Natural killer cell treated with Interleukin-12 subunit alpha and Interleukin-12 subunit beta and Interleukin-15 and Interleukin-18, amount 100 ng/mL, for 72 hours (primary cell): ENCODE results near the gene COL6A1. TPM values are rescaled to one million over a fixed set of nuclear protein-coding genes. Genes with fewer than 3 reads are reported as not detected.

Experiments
- ATAC-seq, 2 donors: fragments of 150-1000 bp; cut with Tn5 transposase in 1 of 2; sonication (Bioruptor Pico), chemical (Tn5 transposase) in 1 of 2; 2 replicates each; pipeline ENCODE4 v1.10.0; 2021
- DNase-seq: peaks from one replicate; pipeline ENCODE4 v3.0.0; 2022; ENCODE audit warnings: low spot score
- H3K27ac Mint-ChIP-seq, 2 donors: 1 replicate in 1 of 2; 2 replicates in 1 of 2; pipeline ENCODE4 v1.8.0; 2022; ENCODE audit warnings: mixed read lengths in 2 of 2, mild to moderate bottlenecking in 1 of 2, moderate library complexity in 1 of 2
- H3K27me3 Mint-ChIP-seq, 2 donors: 1 replicate in 1 of 2; 2 replicates in 1 of 2; pipeline ENCODE4 v1.8.0; 2022; ENCODE audit warnings: mixed read lengths in 2 of 2
- H3K36me3 Mint-ChIP-seq: one replicate; pipeline ENCODE4 v1.8.0; 2022; ENCODE audit warnings: mixed read lengths
- H3K4me1 Mint-ChIP-seq, 2 donors: 1 replicate in 1 of 2; 2 replicates in 1 of 2; pipeline ENCODE4 v1.8.0; 2022; ENCODE audit warnings: low read depth in 2 of 2, mixed read lengths in 2 of 2, mild to moderate bottlenecking in 1 of 2
- H3K4me3 Mint-ChIP-seq: one replicate; pipeline ENCODE4 v1.8.0; 2022; ENCODE audit warnings: mixed read lengths
- H3K9me3 Mint-ChIP-seq: 2 replicates; pipeline ENCODE4 v1.8.0; 2022; ENCODE audit warnings: mixed read lengths
- total RNA-seq, 2 donors: library from RNA; stranded (reverse); gene quantifications; one replicate each; pipeline ENCODE4 v1.2.3, GENCODE V29; 2022

The COL6A1 gene
- total RNA-seq, 2 donors from 2014 or later, result not detected

DNA sequence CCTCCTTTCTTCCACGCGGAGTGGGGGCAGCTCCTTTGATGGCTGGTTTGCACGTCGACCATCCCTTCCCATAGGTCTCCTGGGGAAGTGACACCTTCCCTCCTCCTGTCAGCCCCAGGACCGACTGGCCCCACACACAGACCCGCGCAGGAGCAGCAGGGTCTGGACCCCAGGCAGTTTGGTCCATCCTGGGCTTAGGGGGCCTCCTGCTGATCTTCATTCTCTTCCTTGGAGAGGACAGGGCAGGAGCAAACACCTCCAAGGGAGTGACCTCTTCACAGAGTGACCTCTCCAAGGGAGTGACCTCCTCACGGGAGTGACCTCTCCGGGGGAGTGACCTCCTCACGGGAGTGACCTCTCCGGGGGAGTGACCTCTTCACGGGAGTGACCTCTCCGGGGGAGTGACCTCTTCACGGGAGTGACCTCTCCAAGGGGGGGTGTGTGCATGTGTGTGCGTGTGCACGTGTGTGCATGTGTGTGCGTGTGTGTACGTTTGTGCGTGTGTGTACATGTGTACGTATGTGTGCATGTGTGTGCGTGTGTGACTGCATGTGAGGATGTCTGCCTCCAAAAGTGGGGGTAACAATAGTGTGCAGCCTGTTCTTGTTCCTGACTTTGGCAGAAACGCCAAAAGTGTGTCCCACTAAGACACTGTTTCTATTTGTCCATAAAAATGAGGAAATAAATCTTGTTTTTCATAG, 29.8 kb downstream of the COL6A1 start:
- H3K4me3 Mint-ChIP-seq, result no peak overlapping the region
- H3K27ac Mint-ChIP-seq, result no peak overlapping the region
- peaks cover 12 to 29% of the 10 kb centered on the region in 2 donors for H3K27me3 Mint-ChIP-seq
- H3K36me3 Mint-ChIP-seq, result no peaks in the 10 kb centered on the region
- no peaks in the 10 kb centered on the region for H3K9me3 Mint-ChIP-seq
- peak; percentile 45 for DNase-seq
- ATAC-seq, result no peak
- H3K4me1 Mint-ChIP-seq, result no peaks in the 10 kb centered on the region

DNA sequence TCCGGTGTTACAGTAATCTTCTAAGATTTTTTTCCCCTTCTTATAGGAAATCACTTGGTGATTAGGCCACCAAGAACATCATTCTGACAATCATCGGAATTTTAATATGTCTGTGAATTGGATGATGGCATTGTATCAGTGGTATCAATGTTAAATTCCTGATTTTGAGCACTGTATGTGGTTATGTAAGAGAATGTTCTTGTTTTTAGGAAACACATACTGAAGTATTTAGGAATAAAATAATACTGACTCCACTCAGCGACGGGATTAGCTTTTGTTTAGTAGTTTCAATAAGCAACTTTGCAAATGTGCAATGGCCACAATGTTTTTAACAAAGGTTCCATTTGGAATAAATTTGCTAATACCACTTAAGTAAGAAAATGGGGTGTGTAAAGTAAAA, 30.6 kb downstream of the COL6A1 start:
- Mint-ChIP-seq H3K4me1 (no peaks in the 10 kb centered on the region), H3K9me3 (no peaks in the 10 kb centered on the region), H3K4me3 (no peak overlapping the region), H3K27me3 (peaks cover 18 to 36% of the 10 kb centered on the region in 2 donors), H3K27ac (no peak overlapping the region), H3K36me3 (no peaks in the 10 kb centered on the region)
- ATAC-seq, result no peak
- no peak for DNase-seq

GRCh38 chr21:46014828-46015227, 33.3 kb downstream of the COL6A1 start:
- Mint-ChIP-seq H3K4me1 (no peaks in the 10 kb centered on the region), H3K36me3 (no peaks in the 10 kb centered on the region), H3K27ac (no peak overlapping the region), H3K9me3 (no peaks in the 10 kb centered on the region), H3K4me3 (no peak overlapping the region), H3K27me3 (peaks cover 29 to 58% of the 10 kb centered on the region in 2 donors)
- peak; percentile 54 for DNase-seq
- no peak for ATAC-seq

- no peak for DNase-seq
- Mint-ChIP-seq H3K4me3 (no peak overlapping the region), H3K27ac (no peak overlapping the region), H3K27me3 (peaks cover 37 to 68% of the 10 kb centered on the region in 2 donors), H3K36me3 (no peaks in the 10 kb centered on the region), H3K9me3 (no peaks in the 10 kb centered on the region), H3K4me1 (no peaks in the 10 kb centered on the region)
- no peak for ATAC-seq
Measured at GRCh38 chr21:46017148-46017547, 35.6 kb downstream of the COL6A1 start.

DNA sequence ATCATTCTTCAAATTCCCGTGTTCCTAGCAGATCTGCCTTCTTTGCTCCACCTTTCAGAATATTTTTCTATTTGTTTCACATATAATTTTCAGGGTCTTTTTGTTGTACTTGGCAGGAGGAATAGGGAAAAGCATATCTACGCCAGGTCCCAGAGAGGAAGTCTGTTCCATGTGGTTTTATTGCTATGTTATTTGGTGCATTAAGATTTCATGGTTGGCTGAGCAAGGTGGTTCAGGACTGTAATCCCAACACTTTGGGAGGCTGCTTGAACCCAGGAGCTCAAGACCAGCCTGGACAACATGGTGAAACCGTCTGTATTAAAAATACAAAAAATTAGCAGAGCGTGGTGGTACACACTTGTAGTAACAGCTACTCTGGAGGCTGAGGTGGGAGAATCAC, 36.1 kb downstream of the COL6A1 start:
- DNase-seq (no peak), ATAC-seq (no peak)
- H3K36me3 Mint-ChIP-seq, result no peaks in the 10 kb centered on the region
- H3K9me3 Mint-ChIP-seq, result no peaks in the 10 kb centered on the region
- H3K4me3 Mint-ChIP-seq, result no peak overlapping the region
- no peak overlapping the region for H3K27ac Mint-ChIP-seq
- peaks cover 36 to 68% of the 10 kb centered on the region in 2 donors for H3K27me3 Mint-ChIP-seq
- no peaks in the 10 kb centered on the region for H3K4me1 Mint-ChIP-seq

GRCh38 chr21:46018615-46019014, 37.0 kb downstream of the COL6A1 start:
- Mint-ChIP-seq H3K36me3 (no peaks in the 10 kb centered on the region), H3K27ac (no peak overlapping the region), H3K4me1 (no peaks in the 10 kb centered on the region), H3K9me3 (no peaks in the 10 kb centered on the region), H3K27me3 (peaks cover 32 to 61% of the 10 kb centered on the region in 2 donors), H3K4me3 (no peak overlapping the region)
- ATAC-seq, result no peak
- no peak for DNase-seq

DNA sequence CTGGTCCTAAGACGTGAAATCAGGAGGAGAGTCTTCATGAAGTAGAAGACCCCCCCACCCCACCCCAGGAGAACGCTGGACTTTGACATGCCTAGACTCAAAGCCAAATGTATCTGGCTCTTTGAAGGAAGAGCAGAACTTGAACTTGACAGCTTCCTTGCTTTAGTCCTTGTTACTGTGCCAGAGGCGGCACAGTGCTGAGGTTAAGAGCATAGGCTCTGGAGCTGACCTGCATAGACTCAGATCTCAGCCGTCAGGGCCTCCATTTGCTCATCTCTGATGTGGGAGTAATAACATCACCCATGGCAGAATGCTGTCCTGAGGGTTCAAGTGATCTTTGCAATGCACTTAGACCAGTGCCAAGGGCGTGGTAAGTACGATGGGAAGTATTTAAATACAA, 39.0 kb downstream of the COL6A1 start:
- DNase-seq (no peak), ATAC-seq (no peak)
- H3K27ac Mint-ChIP-seq, result no peak overlapping the region
- no peaks in the 10 kb centered on the region for H3K9me3 Mint-ChIP-seq
- no peaks in the 10 kb centered on the region for H3K36me3 Mint-ChIP-seq
- H3K27me3 Mint-ChIP-seq, result peaks cover 28 to 63% of the 10 kb centered on the region in 2 donors
- no peaks in the 10 kb centered on the region for H3K4me1 Mint-ChIP-seq
- H3K4me3 Mint-ChIP-seq, result no peak overlapping the region

- Mint-ChIP-seq H3K27ac (no peak overlapping the region), H3K4me3 (no peak overlapping the region), H3K4me1 (no peaks in the 10 kb centered on the region), H3K9me3 (no peaks in the 10 kb centered on the region), H3K36me3 (no peaks in the 10 kb centered on the region), H3K27me3 (peaks cover 29 to 63% of the 10 kb centered on the region in 2 donors)
- DNase-seq (no peak), ATAC-seq (no peak)
Measured at GRCh38 chr21:46021398-46021797, 39.8 kb downstream of the COL6A1 start.

DNA sequence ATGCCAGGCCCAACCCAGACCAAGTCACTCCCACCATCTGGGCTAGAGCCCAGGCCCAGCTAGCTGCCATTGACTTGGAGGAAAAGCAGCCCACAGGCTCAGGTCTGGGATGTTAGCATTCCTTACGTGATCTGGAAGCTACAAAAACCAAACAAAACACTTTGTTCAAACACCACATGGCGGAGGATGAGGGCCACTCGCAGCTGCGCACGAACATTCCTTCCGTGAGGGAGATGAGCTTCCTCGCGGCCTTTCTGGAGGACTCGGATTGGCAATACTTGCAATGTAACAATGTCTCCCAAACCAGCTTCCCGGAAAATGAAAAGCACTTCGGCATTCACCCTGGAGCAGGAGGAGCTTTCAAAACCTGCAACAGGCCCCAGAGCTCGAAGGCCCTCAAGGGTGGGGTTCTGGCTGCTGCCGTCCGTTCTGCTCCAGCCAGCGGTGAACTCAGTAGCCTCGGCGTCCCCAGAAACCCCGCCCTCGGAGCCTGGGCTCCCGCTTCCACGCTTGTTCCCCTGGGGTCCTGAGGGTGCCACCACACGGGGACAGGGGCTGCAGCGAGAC, 40.5 kb downstream of the COL6A1 start:
- Mint-ChIP-seq H3K27me3 (peaks cover 23 to 60% of the 10 kb centered on the region in 2 donors), H3K4me1 (no peaks in the 10 kb centered on the region), H3K27ac (no peak overlapping the region), H3K9me3 (no peaks in the 10 kb centered on the region), H3K36me3 (no peaks in the 10 kb centered on the region), H3K4me3 (no peak overlapping the region)
- DNase-seq (no peak), ATAC-seq (no peak)

GRCh38 chr21:46022551-46023525, 41.3 kb downstream of the COL6A1 start:
- no peaks in the 10 kb centered on the region for H3K36me3 Mint-ChIP-seq
- DNase-seq (no peak), ATAC-seq (peak in 1 of 2 donors; percentile 24)
- H3K4me3 Mint-ChIP-seq, result no peak overlapping the region
- no peak overlapping the region for H3K27ac Mint-ChIP-seq
- H3K9me3 Mint-ChIP-seq, result no peaks in the 10 kb centered on the region
- H3K4me1 Mint-ChIP-seq, result no peaks in the 10 kb centered on the region
- peaks cover 16 to 53% of the 10 kb centered on the region in 2 donors for H3K27me3 Mint-ChIP-seq

- H3K27me3 Mint-ChIP-seq, result peaks cover 16 to 51% of the 10 kb centered on the region in 2 donors
- ATAC-seq (no peak), DNase-seq (no peak)
- H3K4me3 Mint-ChIP-seq, result no peak overlapping the region
- no peaks in the 10 kb centered on the region for H3K9me3 Mint-ChIP-seq
- H3K4me1 Mint-ChIP-seq, result no peaks in the 10 kb centered on the region
- no peak overlapping the region for H3K27ac Mint-ChIP-seq
- no peaks in the 10 kb centered on the region for H3K36me3 Mint-ChIP-seq
Measured at GRCh38 chr21:46023555-46023954, 42.0 kb downstream of the COL6A1 start.

DNA sequence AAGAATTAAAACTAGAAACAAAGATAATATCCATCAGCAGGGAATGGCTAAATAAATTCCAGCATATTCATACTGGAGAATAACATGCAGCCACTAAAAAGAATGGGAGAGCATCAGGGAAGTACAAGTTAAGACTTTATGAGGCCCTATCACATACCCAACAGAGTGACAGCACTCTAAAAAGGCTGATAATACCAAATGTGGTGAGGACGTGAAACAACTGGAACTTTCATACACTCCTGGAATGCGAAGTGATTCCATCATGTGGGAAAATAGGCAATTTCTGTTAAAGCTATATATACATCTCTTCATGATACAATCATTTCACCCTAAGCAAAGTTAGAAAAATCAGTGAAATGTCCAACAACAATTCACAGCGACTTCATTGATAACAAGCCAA, 42.6 kb downstream of the COL6A1 start:
- DNase-seq, result no peak
- Mint-ChIP-seq H3K27ac (no peak overlapping the region), H3K4me1 (no peaks in the 10 kb centered on the region), H3K27me3 (peaks cover 20 to 54% of the 10 kb centered on the region in 2 donors), H3K9me3 (no peaks in the 10 kb centered on the region), H3K36me3 (peaks cover 3% of the 10 kb centered on the region), H3K4me3 (no peak overlapping the region)
- no peak for ATAC-seq

- ATAC-seq, result no peak
- DNase-seq, result no peak
Measured at GRCh38 chr21:46025113-46025770, 43.7 kb downstream of the COL6A1 start.

More at GRCh38 chr21:46025113-46025770, 43.7 kb downstream of the COL6A1 start:
- Mint-ChIP-seq H3K4me3 (no peak overlapping the region), H3K36me3 (peaks cover 12% of the 10 kb centered on the region), H3K27me3 (peaks cover 12 to 51% of the 10 kb centered on the region in 2 donors), H3K4me1 (no peaks in the 10 kb centered on the region), H3K27ac (no peak overlapping the region), H3K9me3 (no peaks in the 10 kb centered on the region)
